Activated T-cell treated with anti-CD3 and anti-CD28 coated beads, Interleukin-2, amount 50 U/mL, for 4 hours (primary cell): ENCODE results near the gene ALOX15B. TPM values are rescaled to one million over a fixed set of nuclear protein-coding genes. Genes with fewer than 3 reads are reported as not detected.

Source experiments
- ATAC-seq, 2 donors: fragments of 200-7000 bp; cut with Tn5 transposase; one replicate each; pipeline ENCODE4 v1.10.0; 2021
- DNase-seq: peaks from one replicate; pipeline ENCODE4 v3.0.0-alpha.2; 2020
- H3K27me3 Mint-ChIP-seq: one replicate; pipeline ENCODE4 v1.8.0; 2021; ENCODE audit warnings: low read depth, mixed read lengths
- H3K36me3 Mint-ChIP-seq: one replicate; pipeline ENCODE4 v1.8.0; 2022; ENCODE audit warnings: mixed read lengths; ENCODE audit not compliant: insufficient read depth
- H3K4me1 Mint-ChIP-seq: one replicate; pipeline ENCODE4 v1.8.0; 2021; ENCODE audit warnings: low read depth, mixed read lengths
- H3K4me3 Mint-ChIP-seq: one replicate; pipeline ENCODE4 v1.8.0; 2021; ENCODE audit warnings: mild to moderate bottlenecking, moderate library complexity, mixed read lengths
- H3K9me3 Mint-ChIP-seq: one replicate; pipeline ENCODE4 v1.8.0; 2021; ENCODE audit warnings: mixed read lengths
- total RNA-seq, 3 donors: library from RNA; stranded (reverse); gene quantifications; one replicate each; pipeline ENCODE4 v1.2.1, GENCODE V29; 2021

The ALOX15B gene
- total RNA-seq, 3 donors from 2014 or later: 0.14 TPM; not detected in 2

- ATAC-seq (no peak), DNase-seq (no peak)
- H3K4me3 Mint-ChIP-seq: no peak overlapping the region
- H3K9me3 Mint-ChIP-seq: no peaks in the 10 kb centered on the region
- peaks cover 10% of the 10 kb centered on the region for H3K27me3 Mint-ChIP-seq
- H3K4me1 Mint-ChIP-seq: no peaks in the 10 kb centered on the region
- no peaks in the 10 kb centered on the region for H3K36me3 Mint-ChIP-seq
Measured at GRCh38 chr17:8044819-8045810, 6.3 kb downstream of the ALOX15B start.

DNA sequence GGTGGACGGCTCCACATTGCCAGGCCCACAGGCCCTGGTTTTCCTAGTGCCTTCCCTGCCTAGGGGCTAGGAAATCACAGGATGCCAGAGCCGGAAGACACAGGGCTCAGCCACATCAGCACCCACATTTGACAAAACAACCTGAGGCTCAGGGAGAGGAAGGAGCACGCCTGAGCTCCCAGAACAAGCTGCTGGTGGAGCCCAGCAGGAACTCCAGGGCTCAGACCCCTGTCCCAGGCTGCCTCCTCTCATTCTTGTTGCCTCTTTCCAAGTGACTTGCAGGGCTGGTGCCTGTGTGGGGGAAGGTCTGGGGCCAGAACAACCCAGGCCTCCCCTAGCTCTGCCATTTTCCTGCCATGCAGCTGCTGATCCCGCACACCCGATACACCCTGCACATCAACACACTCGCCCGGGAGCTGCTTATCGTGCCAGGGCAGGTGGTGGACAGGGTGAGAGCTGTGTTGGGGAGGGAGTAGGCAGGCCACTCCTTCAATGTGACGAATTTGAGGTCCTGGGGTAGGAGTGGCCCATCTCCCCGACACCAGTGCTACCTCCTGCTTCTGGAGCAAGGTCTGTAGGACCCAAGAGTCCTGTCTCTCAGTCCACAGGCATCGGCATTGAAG, 7.6 kb downstream of the ALOX15B start:
- Mint-ChIP-seq H3K27me3 (peaks cover 3% of the 10 kb centered on the region), H3K4me3 (no peak overlapping the region), H3K4me1 (no peaks in the 10 kb centered on the region), H3K36me3 (no peaks in the 10 kb centered on the region), H3K9me3 (no peaks in the 10 kb centered on the region)
- ATAC-seq (no peak), DNase-seq (no peak)

DNA sequence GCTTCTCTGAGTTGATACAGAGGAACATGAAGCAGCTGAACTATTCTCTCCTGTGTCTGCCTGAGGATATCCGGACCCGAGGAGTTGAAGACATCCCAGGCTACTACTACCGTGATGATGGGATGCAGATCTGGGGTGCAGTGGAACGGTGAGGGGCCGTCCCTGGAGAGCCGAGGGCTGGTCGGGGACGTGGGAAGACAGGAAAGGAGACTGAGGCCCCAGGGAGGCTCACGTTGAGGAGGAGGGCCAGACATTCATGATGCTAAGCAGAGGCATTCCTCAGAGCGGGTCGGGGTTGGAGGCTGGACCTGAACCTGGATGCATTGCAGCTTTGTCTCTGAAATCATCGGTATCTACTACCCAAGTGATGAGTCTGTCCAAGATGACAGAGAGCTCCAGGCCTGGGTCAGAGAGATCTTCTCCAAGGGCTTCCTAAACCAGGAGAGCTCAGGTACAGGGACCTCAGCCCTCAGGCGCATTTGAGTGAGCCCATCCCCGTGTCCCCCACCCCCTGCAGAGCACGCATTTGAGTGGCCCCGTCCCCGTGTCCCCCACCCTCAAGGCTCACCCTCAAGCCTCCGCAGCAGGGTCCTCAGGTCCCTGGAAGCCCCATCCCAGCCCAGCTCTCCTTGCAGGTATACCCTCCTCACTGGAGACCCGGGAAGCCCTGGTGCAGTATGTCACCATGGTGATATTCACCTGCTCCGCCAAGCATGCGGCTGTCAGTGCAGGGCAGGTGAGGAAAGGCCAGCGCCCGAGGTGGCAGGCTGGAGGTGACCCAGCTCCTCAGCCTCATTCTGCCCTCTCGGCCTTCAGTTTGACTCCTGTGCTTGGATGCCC, 8.3 kb downstream of the ALOX15B start:
- DNase-seq (no peak), ATAC-seq (no peak)
- no peaks in the 10 kb centered on the region for H3K4me1 Mint-ChIP-seq
- H3K27me3 Mint-ChIP-seq: peaks cover 3% of the 10 kb centered on the region
- H3K36me3 Mint-ChIP-seq: no peaks in the 10 kb centered on the region
- H3K9me3 Mint-ChIP-seq: no peaks in the 10 kb centered on the region
- no peak overlapping the region for H3K4me3 Mint-ChIP-seq

DNA sequence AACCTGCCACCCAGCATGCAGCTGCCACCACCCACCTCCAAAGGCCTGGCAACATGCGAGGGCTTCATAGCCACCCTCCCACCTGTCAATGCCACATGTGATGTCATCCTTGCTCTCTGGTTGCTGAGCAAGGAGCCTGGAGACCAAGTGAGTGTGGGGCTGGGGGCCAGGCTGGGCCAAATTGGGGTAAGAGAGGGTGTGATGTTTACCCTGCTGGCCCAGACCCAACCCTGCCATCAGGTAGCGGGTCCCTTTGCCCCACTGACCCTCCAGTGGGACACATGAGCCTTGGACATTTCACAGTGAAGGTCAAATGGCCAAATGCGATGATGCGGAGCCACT, 8.9 kb downstream of the ALOX15B start:
- H3K36me3 Mint-ChIP-seq: no peaks in the 10 kb centered on the region
- ATAC-seq (no peak), DNase-seq (no peak)
- H3K4me3 Mint-ChIP-seq: no peak overlapping the region
- no peaks in the 10 kb centered on the region for H3K4me1 Mint-ChIP-seq
- H3K27me3 Mint-ChIP-seq: peaks cover 3% of the 10 kb centered on the region
- no peaks in the 10 kb centered on the region for H3K9me3 Mint-ChIP-seq

- peaks cover 3% of the 10 kb centered on the region for H3K27me3 Mint-ChIP-seq
- no peak for DNase-seq
- H3K4me3 Mint-ChIP-seq: no peak overlapping the region
Measured at GRCh38 chr17:8048236-8048635, 9.4 kb downstream of the ALOX15B start.

GRCh38 chr17:8048736-8049135, 9.9 kb downstream of the ALOX15B start:
- H3K4me3 Mint-ChIP-seq: no peak overlapping the region
- ATAC-seq (no peak), DNase-seq (no peak)

More at GRCh38 chr17:8048236-8048635, 9.4 kb downstream of the ALOX15B start:
- no peaks in the 10 kb centered on the region for H3K9me3 Mint-ChIP-seq
- ATAC-seq: no peak
- no peaks in the 10 kb centered on the region for H3K4me1 Mint-ChIP-seq
- no peaks in the 10 kb centered on the region for H3K36me3 Mint-ChIP-seq

GRCh38 chr17:8051831-8052230, 13.0 kb downstream of the ALOX15B start:
- Mint-ChIP-seq H3K36me3 (no peaks in the 10 kb centered on the region), H3K9me3 (no peaks in the 10 kb centered on the region), H3K4me3 (no peak overlapping the region), H3K27me3 (peaks cover 6% of the 10 kb centered on the region), H3K4me1 (peaks cover 12% of the 10 kb centered on the region)
- DNase-seq (no peak), ATAC-seq (no peak)

More at GRCh38 chr17:8048736-8049135, 9.9 kb downstream of the ALOX15B start:
- Mint-ChIP-seq H3K4me1 (no peaks in the 10 kb centered on the region), H3K9me3 (no peaks in the 10 kb centered on the region), H3K27me3 (peaks cover 3% of the 10 kb centered on the region), H3K36me3 (no peaks in the 10 kb centered on the region)

- ATAC-seq (no peak), DNase-seq (no peak)
- no peaks in the 10 kb centered on the region for H3K9me3 Mint-ChIP-seq
- H3K4me3 Mint-ChIP-seq: no peak overlapping the region
- H3K27me3 Mint-ChIP-seq: peaks cover 10% of the 10 kb centered on the region
- peaks cover 16% of the 10 kb centered on the region for H3K4me1 Mint-ChIP-seq
- no peaks in the 10 kb centered on the region for H3K36me3 Mint-ChIP-seq
Measured at GRCh38 chr17:8052256-8053252, 13.7 kb downstream of the ALOX15B start.

- DNase-seq: no peak
- ATAC-seq: no peak
- peaks cover 17% of the 10 kb centered on the region for H3K4me1 Mint-ChIP-seq
- H3K36me3 Mint-ChIP-seq: no peaks in the 10 kb centered on the region
- no peak overlapping the region for H3K4me3 Mint-ChIP-seq
- peaks cover 15% of the 10 kb centered on the region for H3K27me3 Mint-ChIP-seq
- no peaks in the 10 kb centered on the region for H3K9me3 Mint-ChIP-seq
Measured at GRCh38 chr17:8053600-8053999, 14.7 kb downstream of the ALOX15B start.

DNA sequence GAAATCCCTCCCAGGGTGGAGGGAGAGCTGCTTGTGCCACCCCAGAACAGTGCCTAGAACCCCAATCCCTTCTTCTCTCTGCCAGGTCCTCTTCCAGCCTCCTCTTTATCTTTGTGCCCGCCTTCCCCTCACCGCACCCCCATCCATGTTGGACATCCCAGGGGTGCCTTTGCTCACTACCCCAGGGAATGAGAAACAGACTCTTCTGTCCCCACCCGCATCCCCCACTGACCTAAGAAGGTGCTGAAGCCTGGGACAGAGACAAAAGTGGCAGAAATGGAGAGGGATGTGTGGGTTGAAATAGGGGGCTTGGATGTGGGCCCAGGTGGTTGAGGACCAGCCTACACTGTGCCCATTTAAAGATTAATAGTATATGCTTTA, 17.0 kb downstream of the ALOX15B start:
- ATAC-seq (no peak), DNase-seq (no peak)
- Mint-ChIP-seq H3K27me3 (peaks cover 34% of the 10 kb centered on the region), H3K9me3 (no peaks in the 10 kb centered on the region), H3K4me1 (peaks cover 19% of the 10 kb centered on the region), H3K4me3 (no peak overlapping the region), H3K36me3 (no peaks in the 10 kb centered on the region)

DNA sequence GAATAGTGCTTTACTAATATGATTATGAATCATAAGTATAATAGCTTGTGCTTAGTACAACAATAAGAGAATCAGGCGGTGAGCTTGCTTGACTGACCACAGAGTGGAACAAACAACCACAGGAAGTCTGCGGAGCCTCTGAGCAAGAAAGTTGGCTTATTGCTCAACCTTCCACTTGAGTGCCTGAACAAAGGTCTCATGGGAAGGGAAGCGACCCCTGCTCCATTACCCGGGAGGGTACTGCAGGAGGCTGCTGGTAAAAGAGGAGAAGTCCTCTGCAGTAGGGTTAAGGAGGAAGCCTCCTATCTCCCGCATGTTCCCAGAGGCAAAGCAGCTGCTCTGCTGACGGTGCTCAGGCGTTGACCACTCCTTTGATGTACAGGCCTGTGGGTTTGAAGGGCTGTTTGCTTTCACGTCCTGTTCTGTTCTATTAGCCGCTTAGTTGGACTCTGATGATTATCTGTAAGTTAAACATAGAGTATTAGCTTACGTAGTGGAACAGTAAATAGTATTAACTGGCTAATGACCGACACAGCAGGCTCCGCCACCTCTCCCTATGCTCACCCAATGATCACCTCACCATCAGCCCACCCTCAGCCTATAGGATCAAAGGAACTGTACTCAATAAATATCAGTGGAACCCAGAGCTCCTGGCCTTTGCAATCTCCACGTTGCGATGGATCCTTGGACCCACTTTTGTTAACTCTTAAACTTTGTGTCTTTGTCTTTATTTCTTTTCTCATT, 17.5 kb downstream of the ALOX15B start:
- Mint-ChIP-seq H3K9me3 (no peaks in the 10 kb centered on the region), H3K27me3 (peaks cover 40% of the 10 kb centered on the region), H3K4me1 (peaks cover 19% of the 10 kb centered on the region), H3K4me3 (no peak overlapping the region), H3K36me3 (no peaks in the 10 kb centered on the region)
- peak in 1 of 2 donors; percentile 45 for ATAC-seq
- DNase-seq: no peak

- Mint-ChIP-seq H3K27me3 (peaks cover 46% of the 10 kb centered on the region), H3K4me1 (peaks cover 19% of the 10 kb centered on the region), H3K9me3 (no peaks in the 10 kb centered on the region), H3K36me3 (no peaks in the 10 kb centered on the region), H3K4me3 (no peak overlapping the region)
- DNase-seq (no peak), ATAC-seq (no peak)
Measured at GRCh38 chr17:8056976-8057625, 18.2 kb downstream of the ALOX15B start.
